Hepatocyte (in vitro differentiated cells): Measurements from ENCODE around the gene MOV10L1.

Source experiments
- EZH2 ChIP-seq: fragments of 200-600 bp; sonication (generic); IDR thresholded peaks from 2 replicates; pipeline ENCODE4 v1.6.1; 2016; ENCODE audit warnings: antibody characterized with exemption, mild to moderate bottlenecking, borderline replicate concordance
- EZH2phosphoT487 ChIP-seq: fragments of 200-600 bp; sonication (generic); IDR thresholded peaks from one replicate; pipeline ENCODE4 v1.6.1; 2018; ENCODE audit warnings: antibody characterized with exemption, mild to moderate bottlenecking, low read depth, moderate library complexity; ENCODE audit not compliant: unreplicated experiment, severe bottlenecking
- TF ChIP-seq, protein P1 (sequence below): fragments of 200-600 bp; sonication (generic); IDR thresholded peaks from 2 replicates; pipeline ENCODE4 v1.5.1; 2016; ENCODE audit warnings: antibody characterized with exemption, mild to moderate bottlenecking; ENCODE audit not compliant: poor library complexity

DNA sequence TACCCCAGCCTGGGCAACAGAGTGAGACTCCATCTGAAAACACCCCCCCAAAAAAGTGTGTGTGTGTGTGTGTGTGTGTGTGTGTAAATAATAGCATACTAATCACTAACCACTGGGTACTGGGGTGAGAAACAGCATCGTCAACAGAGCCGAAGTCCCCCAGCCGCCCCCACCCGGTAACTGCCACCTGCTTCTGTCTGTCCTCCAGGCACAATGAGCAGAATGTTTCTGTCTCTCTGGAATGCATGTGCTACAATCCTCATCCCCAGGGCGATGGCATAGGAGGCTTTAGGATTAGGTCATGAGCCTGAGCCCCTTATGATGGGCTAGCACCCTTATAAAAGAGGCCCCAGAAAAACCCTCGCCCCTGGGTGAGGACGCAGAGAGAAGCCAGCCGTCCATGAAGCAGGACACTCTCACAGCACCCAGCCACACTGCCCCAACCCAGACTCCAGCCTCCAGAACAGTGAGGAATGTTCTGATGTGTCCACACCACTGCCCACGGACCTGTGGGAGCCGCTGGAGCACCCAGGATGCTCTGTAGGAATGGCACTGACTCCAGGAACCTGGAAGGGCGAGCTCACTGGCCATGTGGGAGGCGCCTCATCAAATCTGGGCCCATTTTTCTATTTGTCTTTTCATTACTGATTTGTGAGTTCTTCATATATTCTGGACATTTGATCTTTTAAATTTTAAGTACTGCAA lies 41.6 kb upstream of the MOV10L1 start:
- TF ChIP-seq, protein P1, sequence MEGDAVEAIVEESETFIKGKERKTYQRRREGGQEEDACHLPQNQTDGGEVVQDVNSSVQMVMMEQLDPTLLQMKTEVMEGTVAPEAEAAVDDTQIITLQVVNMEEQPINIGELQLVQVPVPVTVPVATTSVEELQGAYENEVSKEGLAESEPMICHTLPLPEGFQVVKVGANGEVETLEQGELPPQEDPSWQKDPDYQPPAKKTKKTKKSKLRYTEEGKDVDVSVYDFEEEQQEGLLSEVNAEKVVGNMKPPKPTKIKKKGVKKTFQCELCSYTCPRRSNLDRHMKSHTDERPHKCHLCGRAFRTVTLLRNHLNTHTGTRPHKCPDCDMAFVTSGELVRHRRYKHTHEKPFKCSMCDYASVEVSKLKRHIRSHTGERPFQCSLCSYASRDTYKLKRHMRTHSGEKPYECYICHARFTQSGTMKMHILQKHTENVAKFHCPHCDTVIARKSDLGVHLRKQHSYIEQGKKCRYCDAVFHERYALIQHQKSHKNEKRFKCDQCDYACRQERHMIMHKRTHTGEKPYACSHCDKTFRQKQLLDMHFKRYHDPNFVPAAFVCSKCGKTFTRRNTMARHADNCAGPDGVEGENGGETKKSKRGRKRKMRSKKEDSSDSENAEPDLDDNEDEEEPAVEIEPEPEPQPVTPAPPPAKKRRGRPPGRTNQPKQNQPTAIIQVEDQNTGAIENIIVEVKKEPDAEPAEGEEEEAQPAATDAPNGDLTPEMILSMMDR, result no peak
- TF ChIP-seq EZH2 (no peak), EZH2phosphoT487 (no peak)
